ENCODE results near the gene TBC1D22A.

DNA sequence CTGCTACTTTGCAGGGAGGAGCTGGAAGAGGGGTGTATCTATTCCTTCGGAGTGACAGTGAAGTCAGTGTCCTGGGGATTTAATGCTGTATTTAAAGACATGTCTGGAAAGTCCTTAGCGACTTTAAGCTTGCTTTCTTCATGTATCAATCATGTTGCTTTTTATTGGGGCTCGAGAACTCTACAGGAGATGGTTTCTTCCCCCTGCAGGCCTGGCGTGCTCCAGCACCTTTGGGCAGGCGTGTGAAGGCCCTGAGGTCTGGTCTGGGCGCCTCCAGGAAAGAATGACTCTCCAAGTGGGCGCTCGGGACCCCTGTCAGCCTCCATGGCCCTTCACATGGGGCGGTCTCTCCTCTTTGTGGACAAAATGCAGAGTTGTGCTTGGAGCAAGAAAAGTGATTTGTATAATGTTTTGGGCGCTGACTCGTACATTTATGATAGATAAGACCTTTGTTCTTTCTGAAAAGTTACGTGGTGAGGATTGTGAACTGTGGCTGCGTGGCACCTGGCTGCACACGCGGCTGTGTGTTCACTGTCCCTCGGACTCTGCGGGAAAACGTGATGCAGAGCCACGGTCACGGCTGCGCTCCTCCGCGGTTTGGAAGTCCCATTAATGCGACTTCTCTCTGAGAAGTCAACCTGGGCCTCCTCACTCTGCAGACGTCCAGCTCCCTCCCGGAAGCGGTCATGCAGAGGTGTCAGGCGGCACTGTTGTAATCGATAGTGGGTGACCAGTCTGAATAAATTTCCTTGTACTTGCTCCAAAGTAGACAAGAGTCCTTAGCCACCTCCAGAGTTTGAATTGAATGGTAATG, 282.5 kb downstream of the TBC1D22A start:
- TF ChIP-seq, protein P1, sequence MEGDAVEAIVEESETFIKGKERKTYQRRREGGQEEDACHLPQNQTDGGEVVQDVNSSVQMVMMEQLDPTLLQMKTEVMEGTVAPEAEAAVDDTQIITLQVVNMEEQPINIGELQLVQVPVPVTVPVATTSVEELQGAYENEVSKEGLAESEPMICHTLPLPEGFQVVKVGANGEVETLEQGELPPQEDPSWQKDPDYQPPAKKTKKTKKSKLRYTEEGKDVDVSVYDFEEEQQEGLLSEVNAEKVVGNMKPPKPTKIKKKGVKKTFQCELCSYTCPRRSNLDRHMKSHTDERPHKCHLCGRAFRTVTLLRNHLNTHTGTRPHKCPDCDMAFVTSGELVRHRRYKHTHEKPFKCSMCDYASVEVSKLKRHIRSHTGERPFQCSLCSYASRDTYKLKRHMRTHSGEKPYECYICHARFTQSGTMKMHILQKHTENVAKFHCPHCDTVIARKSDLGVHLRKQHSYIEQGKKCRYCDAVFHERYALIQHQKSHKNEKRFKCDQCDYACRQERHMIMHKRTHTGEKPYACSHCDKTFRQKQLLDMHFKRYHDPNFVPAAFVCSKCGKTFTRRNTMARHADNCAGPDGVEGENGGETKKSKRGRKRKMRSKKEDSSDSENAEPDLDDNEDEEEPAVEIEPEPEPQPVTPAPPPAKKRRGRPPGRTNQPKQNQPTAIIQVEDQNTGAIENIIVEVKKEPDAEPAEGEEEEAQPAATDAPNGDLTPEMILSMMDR (IDR thresholded peaks at IDR 0.05): no peak
- no peak for TF ChIP-seq POLR2A (IDR thresholded peaks at IDR 0.05)
